Transverse colon (tissue), 3 donors: Measurements from ENCODE around the gene HDC.

Experiments
- EP300 ChIP-seq: sonication (generic); formaldehyde crosslinking; IDR thresholded peaks from one replicate; pipeline ENCODE4 v1.6.1; 2017; ENCODE audit warnings: antibody characterized with exemption, low read depth
- POLR2A ChIP-seq: fragments of 450-650 bp; IDR thresholded peaks from one replicate; pipeline ENCODE4 v1.6.1; 2016; ENCODE audit warnings: antibody characterized with exemption, mild to moderate bottlenecking, moderate library complexity
- TF ChIP-seq, protein P1 (sequence below), 5 experiments: fragments of 200-600 bp in 3 of 5; fragments of 450-650 bp in 2 of 5; sonication (generic) in 3 of 5; IDR thresholded peaks; 1 replicate in 2 of 5; 2 replicates in 3 of 5; pipeline ENCODE4 v1.5.1; 2016 to 2017; ENCODE audit warnings: antibody characterized with exemption in 5 of 5, inconsistent platforms in 3 of 5, mild to moderate bottlenecking in 2 of 5, moderate library complexity in 1 of 5

- no peak for TF ChIP-seq EP300
- TF ChIP-seq POLR2A, result no peak
- TF ChIP-seq, protein P1, sequence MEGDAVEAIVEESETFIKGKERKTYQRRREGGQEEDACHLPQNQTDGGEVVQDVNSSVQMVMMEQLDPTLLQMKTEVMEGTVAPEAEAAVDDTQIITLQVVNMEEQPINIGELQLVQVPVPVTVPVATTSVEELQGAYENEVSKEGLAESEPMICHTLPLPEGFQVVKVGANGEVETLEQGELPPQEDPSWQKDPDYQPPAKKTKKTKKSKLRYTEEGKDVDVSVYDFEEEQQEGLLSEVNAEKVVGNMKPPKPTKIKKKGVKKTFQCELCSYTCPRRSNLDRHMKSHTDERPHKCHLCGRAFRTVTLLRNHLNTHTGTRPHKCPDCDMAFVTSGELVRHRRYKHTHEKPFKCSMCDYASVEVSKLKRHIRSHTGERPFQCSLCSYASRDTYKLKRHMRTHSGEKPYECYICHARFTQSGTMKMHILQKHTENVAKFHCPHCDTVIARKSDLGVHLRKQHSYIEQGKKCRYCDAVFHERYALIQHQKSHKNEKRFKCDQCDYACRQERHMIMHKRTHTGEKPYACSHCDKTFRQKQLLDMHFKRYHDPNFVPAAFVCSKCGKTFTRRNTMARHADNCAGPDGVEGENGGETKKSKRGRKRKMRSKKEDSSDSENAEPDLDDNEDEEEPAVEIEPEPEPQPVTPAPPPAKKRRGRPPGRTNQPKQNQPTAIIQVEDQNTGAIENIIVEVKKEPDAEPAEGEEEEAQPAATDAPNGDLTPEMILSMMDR (IDR thresholded peaks at IDR 0.05), result no peak
Observed at GRCh38 chr15:50218691-50219090, 46.8 kb downstream of the HDC start.
